ENCODE measurements around the gene ADA. TPM values are rescaled to one million over a fixed set of nuclear protein-coding genes. Genes with fewer than 3 reads are reported as not detected.

The ADA gene
- polyA plus RNA-seq, 3 donors, result 4.9 to 6.3 (median 5.2) TPM

- no peak for DNase-seq (ENCODE audit: extremely low read depth in 1 of 11, low read depth in 9 of 11, low spot score in 4 of 11)
Measured at GRCh38 chr20:44633187-44633810, 18.2 kb downstream of the ADA start.

GRCh38 chr20:44632103-44632752 lies 19.3 kb downstream of the ADA start:
- no peak for DNase-seq (ENCODE audit: extremely low read depth in 1 of 11, low read depth in 9 of 11, low spot score in 4 of 11)

GRCh38 chr20:44630297-44630696 lies 21.2 kb downstream of the ADA start:
- no peak for DNase-seq (ENCODE audit: extremely low read depth in 1 of 11, low read depth in 9 of 11, low spot score in 4 of 11)

GRCh38 chr20:44629542-44629941 lies 22.0 kb downstream of the ADA start:
- no peak for DNase-seq (ENCODE audit: extremely low read depth in 1 of 11, low read depth in 9 of 11, low spot score in 4 of 11)

- DNase-seq (ENCODE audit: extremely low read depth in 1 of 11, low read depth in 9 of 11, low spot score in 4 of 11), result no peak
Measured at GRCh38 chr20:44629017-44629385, 22.5 kb downstream of the ADA start.

- DNase-seq (ENCODE audit: extremely low read depth in 1 of 11, low read depth in 9 of 11, low spot score in 4 of 11), result no peak
Measured at GRCh38 chr20:44627364-44628010, 24.0 kb downstream of the ADA start.

- DNase-seq (ENCODE audit: extremely low read depth in 1 of 11, low read depth in 9 of 11, low spot score in 4 of 11), result no peak
Measured at GRCh38 chr20:44626278-44626677, 25.2 kb downstream of the ADA start.

- no peak for DNase-seq (ENCODE audit: extremely low read depth in 1 of 11, low read depth in 9 of 11, low spot score in 4 of 11)
Measured at GRCh38 chr20:44625361-44625760, 26.1 kb downstream of the ADA start.

GRCh38 chr20:44624743-44625271 lies 26.7 kb downstream of the ADA start:
- no peak for DNase-seq (ENCODE audit: extremely low read depth in 1 of 11, low read depth in 9 of 11, low spot score in 4 of 11)

GRCh38 chr20:44624152-44624551 lies 27.3 kb downstream of the ADA start:
- DNase-seq (ENCODE audit: extremely low read depth in 1 of 11, low read depth in 9 of 11, low spot score in 4 of 11), result no peak

GRCh38 chr20:44622501-44623270 lies 28.8 kb downstream of the ADA start:
- no peak for DNase-seq (ENCODE audit: extremely low read depth in 1 of 11, low read depth in 9 of 11, low spot score in 4 of 11)

- no peak for DNase-seq (ENCODE audit: extremely low read depth in 1 of 11, low read depth in 9 of 11, low spot score in 4 of 11)
Measured at GRCh38 chr20:44621939-44622338, 29.6 kb downstream of the ADA start.

- DNase-seq (ENCODE audit: extremely low read depth in 1 of 11, low read depth in 9 of 11, low spot score in 4 of 11), result no peak
Measured at GRCh38 chr20:44621325-44621724, 30.2 kb downstream of the ADA start.

GRCh38 chr20:44620030-44620429 lies 31.5 kb downstream of the ADA start:
- DNase-seq (ENCODE audit: extremely low read depth in 1 of 11, low read depth in 9 of 11, low spot score in 4 of 11), result no peak

GRCh38 chr20:44619294-44619693 lies 32.2 kb downstream of the ADA start:
- DNase-seq (ENCODE audit: extremely low read depth in 1 of 11, low read depth in 9 of 11, low spot score in 4 of 11), result no peak

GRCh38 chr20:44618318-44618731 lies 33.2 kb downstream of the ADA start:
- no peak for DNase-seq (ENCODE audit: extremely low read depth in 1 of 11, low read depth in 9 of 11, low spot score in 4 of 11)

GRCh38 chr20:44616604-44616964 lies 34.9 kb downstream of the ADA start:
- DNase-seq (ENCODE audit: extremely low read depth in 1 of 11, low read depth in 9 of 11, low spot score in 4 of 11), result no peak

GRCh38 chr20:44615876-44616603 lies 35.5 kb downstream of the ADA start:
- no peak for DNase-seq (ENCODE audit: extremely low read depth in 1 of 11, low read depth in 9 of 11, low spot score in 4 of 11)

GRCh38 chr20:44615169-44615791 lies 36.2 kb downstream of the ADA start:
- DNase-seq (ENCODE audit: extremely low read depth in 1 of 11, low read depth in 9 of 11, low spot score in 4 of 11), result no peak

Measured in renal cortex interstitium (tissue), 11 donors.